Measurements from ENCODE around the gene TSKS. TPM values are rescaled to one million over a fixed set of nuclear protein-coding genes. Genes with fewer than 3 reads are reported as not detected.

The TSKS gene
- total and polyA plus RNA-seq, 2 donors (not counting 1 experiment from before 2014, with no cell fraction given), result not detected

DNA sequence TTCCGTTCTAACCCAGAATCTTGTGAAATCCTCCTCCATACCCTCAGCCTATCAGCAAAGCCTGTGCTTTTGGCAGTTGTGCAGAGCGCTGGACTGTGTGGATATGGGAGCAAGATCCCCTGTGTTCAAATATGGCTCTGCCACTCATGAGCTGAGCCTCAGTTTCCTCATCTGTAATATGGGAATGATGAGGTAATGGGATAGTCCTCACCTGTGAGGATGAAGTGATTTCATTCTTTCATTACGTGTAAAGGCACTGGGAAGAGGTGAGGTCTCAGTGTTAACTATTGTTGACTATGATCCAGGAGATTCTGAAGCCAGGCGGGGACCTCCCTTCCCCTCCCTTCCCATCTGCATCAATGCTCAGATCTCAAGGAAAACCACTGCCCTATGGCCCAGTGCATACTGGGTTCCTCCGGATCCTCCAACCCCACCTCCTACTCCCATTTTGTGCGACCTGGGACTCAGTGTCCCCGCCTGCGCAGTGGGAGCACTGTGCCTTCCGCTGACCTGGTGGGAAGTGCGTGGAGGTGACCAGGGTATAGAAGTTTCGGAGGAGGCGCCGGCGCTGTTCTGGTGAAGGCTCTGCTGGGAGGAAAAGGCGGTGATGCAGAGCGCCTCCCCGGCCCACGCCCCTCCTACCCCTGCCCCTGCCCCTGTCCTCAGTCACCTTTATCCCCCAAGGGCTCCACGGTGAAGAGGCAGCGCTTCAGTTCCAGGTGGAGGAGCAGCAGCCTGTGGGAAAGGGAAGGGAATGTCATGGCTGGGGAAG is 45.0 kb upstream of the TSKS start:
- Histone ChIP-seq H3K4me3 (replicated peaks in 1 of 4; ENCODE audit: control extremely low read depth in 1 of 4, insufficient read depth in 1 of 4, low read depth in 3 of 4, low read length in 4 of 4) (peak overlapping the region in 1 of 4 experiments; percentile 25), H3K9ac (ENCODE audit: insufficient read depth, low read length) (no peak overlapping the region), H3K4me1 (ENCODE audit: control insufficient read depth, extremely low read depth, insufficient read depth, low read length) (peaks cover 6% of the 10 kb centered on the region), H3K27me3 (ENCODE audit: control insufficient read depth, insufficient read depth, low read length) (no peaks in the 10 kb centered on the region), H3K79me2 (ENCODE audit: control insufficient read depth, insufficient read depth, low read length) (no peaks in the 10 kb centered on the region), H3K9me3 (ENCODE audit: control insufficient read depth, insufficient read depth, low read depth, low read length) (no peaks in the 10 kb centered on the region), H3K27ac (ENCODE audit: insufficient read depth, low read length) (no peak overlapping the region), H3K4me2 (ENCODE audit: extremely low read depth, insufficient read depth, low read length) (peak overlapping the region; percentile 20), H2AFZ (ENCODE audit: low read length) (no peak overlapping the region), H3K36me3 (ENCODE audit: control insufficient read depth, insufficient read depth, low read length) (peaks cover 16% of the 10 kb centered on the region), H4K20me1 (ENCODE audit: control insufficient read depth, extremely low read depth, insufficient read depth, low read length) (no peaks in the 10 kb centered on the region)
- TF ChIP-seq, protein P1, sequence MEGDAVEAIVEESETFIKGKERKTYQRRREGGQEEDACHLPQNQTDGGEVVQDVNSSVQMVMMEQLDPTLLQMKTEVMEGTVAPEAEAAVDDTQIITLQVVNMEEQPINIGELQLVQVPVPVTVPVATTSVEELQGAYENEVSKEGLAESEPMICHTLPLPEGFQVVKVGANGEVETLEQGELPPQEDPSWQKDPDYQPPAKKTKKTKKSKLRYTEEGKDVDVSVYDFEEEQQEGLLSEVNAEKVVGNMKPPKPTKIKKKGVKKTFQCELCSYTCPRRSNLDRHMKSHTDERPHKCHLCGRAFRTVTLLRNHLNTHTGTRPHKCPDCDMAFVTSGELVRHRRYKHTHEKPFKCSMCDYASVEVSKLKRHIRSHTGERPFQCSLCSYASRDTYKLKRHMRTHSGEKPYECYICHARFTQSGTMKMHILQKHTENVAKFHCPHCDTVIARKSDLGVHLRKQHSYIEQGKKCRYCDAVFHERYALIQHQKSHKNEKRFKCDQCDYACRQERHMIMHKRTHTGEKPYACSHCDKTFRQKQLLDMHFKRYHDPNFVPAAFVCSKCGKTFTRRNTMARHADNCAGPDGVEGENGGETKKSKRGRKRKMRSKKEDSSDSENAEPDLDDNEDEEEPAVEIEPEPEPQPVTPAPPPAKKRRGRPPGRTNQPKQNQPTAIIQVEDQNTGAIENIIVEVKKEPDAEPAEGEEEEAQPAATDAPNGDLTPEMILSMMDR (conservative IDR thresholded peaks at IDR 0.05 in 1 of 2, IDR thresholded peaks at IDR 0.05 in 1 of 2; ENCODE audit: low read depth in 1 of 2, low read length in 2 of 2), result no peak
- TF ChIP-seq EZH2 (IDR thresholded peaks at IDR 0.05; ENCODE audit: low read length, missing control alignments), result no peak
- DNase-seq (ENCODE audit: low read depth in 2 of 2), result no peak

DNA sequence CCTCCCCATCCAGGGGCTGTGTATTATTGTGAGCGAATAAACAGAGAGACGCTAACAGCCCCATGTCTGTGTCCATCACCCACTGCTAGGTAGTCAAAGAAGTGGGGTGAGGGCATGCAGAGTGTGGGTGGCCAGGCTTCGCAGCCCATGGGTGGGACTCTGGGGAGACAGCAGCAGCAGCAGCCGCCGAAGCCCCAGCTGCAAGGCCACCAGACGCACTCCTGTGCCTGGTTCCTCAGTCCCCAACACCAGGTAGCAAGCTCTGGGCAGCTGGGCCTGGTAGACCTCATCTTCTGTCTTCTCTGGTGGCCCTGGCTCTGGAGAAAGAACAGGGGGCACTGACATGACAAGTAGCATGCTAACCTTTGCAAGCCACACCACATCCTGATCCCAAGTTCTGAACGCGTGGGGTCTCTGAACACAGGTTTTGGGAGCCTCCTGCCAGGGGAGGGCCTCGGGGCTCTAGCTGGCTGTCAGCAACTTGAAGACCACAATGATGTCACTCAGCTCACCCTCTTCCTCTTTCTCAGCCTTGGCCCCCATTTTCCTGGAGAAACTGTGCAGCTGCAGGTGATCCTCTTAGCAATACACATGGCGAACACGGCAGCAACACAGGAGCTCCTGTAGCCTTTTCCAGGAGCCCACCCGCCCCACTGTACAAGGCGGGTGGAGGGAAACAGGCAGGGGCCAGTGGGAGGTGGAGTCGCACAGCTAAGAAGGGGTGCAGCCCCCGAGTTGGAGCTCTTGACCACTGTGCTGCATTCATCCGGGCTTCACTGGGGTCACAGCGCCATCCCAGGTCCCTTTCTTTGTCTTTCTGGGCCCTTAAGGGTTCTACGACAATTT is 44.2 kb upstream of the TSKS start:
- Histone ChIP-seq H3K27ac (ENCODE audit: insufficient read depth, low read length) (no peak overlapping the region), H3K36me3 (ENCODE audit: control insufficient read depth, insufficient read depth, low read length) (peaks cover 21% of the 10 kb centered on the region), H3K4me2 (ENCODE audit: extremely low read depth, insufficient read depth, low read length) (no peak overlapping the region), H3K4me3 (replicated peaks in 1 of 4; ENCODE audit: control extremely low read depth in 1 of 4, insufficient read depth in 1 of 4, low read depth in 3 of 4, low read length in 4 of 4) (no peak overlapping the region), H2AFZ (ENCODE audit: low read length) (no peak overlapping the region), H3K4me1 (ENCODE audit: control insufficient read depth, extremely low read depth, insufficient read depth, low read length) (peaks cover 8% of the 10 kb centered on the region), H3K9me3 (ENCODE audit: control insufficient read depth, insufficient read depth, low read depth, low read length) (no peaks in the 10 kb centered on the region), H3K79me2 (ENCODE audit: control insufficient read depth, insufficient read depth, low read length) (no peaks in the 10 kb centered on the region), H4K20me1 (ENCODE audit: control insufficient read depth, extremely low read depth, insufficient read depth, low read length) (no peaks in the 10 kb centered on the region), H3K9ac (ENCODE audit: insufficient read depth, low read length) (no peak overlapping the region), H3K27me3 (ENCODE audit: control insufficient read depth, insufficient read depth, low read length) (no peaks in the 10 kb centered on the region)
- TF ChIP-seq EZH2 (IDR thresholded peaks at IDR 0.05; ENCODE audit: low read length, missing control alignments), result no peak
- TF ChIP-seq, protein P1 (conservative IDR thresholded peaks at IDR 0.05 in 1 of 2, IDR thresholded peaks at IDR 0.05 in 1 of 2; ENCODE audit: low read depth in 1 of 2, low read length in 2 of 2), result no peak
- no peak for DNase-seq (ENCODE audit: low read depth in 2 of 2)

DNA sequence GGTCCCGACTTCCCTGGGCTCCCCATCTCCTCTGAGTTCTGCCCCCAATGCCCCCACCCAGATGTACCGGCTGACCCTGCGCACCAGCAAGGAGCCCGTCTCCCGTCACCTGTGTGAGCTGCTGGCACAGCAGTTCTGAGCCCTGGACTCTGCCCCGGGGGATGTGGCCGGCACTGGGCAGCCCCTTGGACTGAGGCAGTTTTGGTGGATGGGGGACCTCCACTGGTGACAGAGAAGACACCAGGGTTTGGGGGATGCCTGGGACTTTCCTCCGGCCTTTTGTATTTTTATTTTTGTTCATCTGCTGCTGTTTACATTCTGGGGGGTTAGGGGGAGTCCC is 43.5 kb upstream of the TSKS start:
- H3K4me2 ChIP-seq (ENCODE audit: extremely low read depth, insufficient read depth, low read length), result no peak overlapping the region
- H3K36me3 ChIP-seq (ENCODE audit: control insufficient read depth, insufficient read depth, low read length), result peaks cover 21% of the 10 kb centered on the region
- no peaks in the 10 kb centered on the region for H4K20me1 ChIP-seq (ENCODE audit: control insufficient read depth, extremely low read depth, insufficient read depth, low read length)
- no peak overlapping the region for H3K4me3 ChIP-seq (replicated peaks in 1 of 4; ENCODE audit: control extremely low read depth in 1 of 4, insufficient read depth in 1 of 4, low read depth in 3 of 4, low read length in 4 of 4)
- H3K79me2 ChIP-seq (ENCODE audit: control insufficient read depth, insufficient read depth, low read length), result no peaks in the 10 kb centered on the region
- H3K9ac ChIP-seq (ENCODE audit: insufficient read depth, low read length), result no peak overlapping the region
- peaks cover 7% of the 10 kb centered on the region for H3K4me1 ChIP-seq (ENCODE audit: control insufficient read depth, extremely low read depth, insufficient read depth, low read length)
- no peak overlapping the region for H2AFZ ChIP-seq (ENCODE audit: low read length)
- no peak for DNase-seq (ENCODE audit: low read depth in 2 of 2)
- H3K27ac ChIP-seq (ENCODE audit: insufficient read depth, low read length), result no peak overlapping the region
- TF ChIP-seq EZH2 (IDR thresholded peaks at IDR 0.05; ENCODE audit: low read length, missing control alignments), result no peak
- TF ChIP-seq, protein P1 (conservative IDR thresholded peaks at IDR 0.05 in 1 of 2, IDR thresholded peaks at IDR 0.05 in 1 of 2; ENCODE audit: low read depth in 1 of 2, low read length in 2 of 2), result no peak
- H3K27me3 ChIP-seq (ENCODE audit: control insufficient read depth, insufficient read depth, low read length), result no peaks in the 10 kb centered on the region
- H3K9me3 ChIP-seq (ENCODE audit: control insufficient read depth, insufficient read depth, low read depth, low read length), result no peaks in the 10 kb centered on the region

Measured in fibroblast of lung (primary cell).